Measurements from ENCODE around the gene SLC38A2.

- TF ChIP-seq CTCF (IDR thresholded peaks at IDR 0.05) = no peak
- TF ChIP-seq ZFX (IDR thresholded peaks at IDR 0.05; ENCODE audit: borderline replicate concordance) = no peak
These were observed 33.5 kb downstream of the SLC38A2 start for GRCh38 chr12:46339051-46339450.
